COLO668 (cell line): ENCODE measurements around the gene YEATS2.

Experiments used
- DNase-seq: peaks from one replicate; lab custom pipeline; 2025; ENCODE audit not compliant: unreplicated experiment; lab: John Stamatoyannopoulos, UW

The YEATS2 gene

DNA sequence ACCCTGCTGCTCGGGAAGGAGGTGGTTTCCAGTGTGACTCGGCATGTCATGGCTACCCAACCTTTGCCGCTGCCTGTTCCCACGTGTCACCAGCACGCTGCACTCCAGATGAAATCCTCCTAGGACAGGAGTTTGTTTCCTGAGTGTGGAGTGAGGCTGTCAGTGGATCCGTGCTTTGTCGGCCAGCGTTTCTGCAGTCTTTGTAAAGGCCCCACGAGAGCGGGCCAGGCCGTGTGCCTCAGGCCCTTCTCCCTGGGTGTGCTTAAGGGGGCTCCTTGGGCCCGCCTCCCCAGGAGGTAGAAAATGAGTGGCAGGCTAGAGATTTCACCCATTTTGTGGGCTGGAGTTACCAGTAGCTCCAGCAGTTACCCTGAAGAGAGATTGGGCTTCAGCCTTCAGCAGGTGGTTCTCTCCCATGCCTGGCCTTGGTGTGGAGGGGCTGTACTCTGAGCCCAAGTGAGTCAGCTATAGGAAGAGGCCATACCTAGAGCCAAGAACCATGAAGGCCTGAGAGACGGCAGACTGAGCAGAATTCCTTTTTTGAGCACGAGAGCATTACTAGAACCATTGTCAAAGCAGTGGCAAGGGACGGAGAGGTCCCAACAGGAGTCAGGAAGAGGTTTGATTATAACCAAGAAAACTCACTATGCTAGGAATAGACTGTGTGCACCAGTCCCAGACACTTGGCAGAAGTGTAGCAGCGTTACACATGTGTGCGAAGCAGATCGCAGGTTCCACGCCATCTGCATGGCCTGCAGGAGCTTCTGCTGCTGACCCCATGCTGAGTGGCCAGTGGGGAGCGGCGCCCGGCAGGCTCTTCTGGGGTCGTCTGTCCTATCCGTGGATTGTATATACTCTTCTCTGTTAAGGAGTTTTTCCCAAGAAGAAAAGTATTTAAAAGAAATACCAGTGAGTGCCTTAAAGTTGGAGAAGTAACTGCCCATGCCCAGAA is 113.3 kb downstream of the YEATS2 start:
- no peak for DNase-seq

DNA sequence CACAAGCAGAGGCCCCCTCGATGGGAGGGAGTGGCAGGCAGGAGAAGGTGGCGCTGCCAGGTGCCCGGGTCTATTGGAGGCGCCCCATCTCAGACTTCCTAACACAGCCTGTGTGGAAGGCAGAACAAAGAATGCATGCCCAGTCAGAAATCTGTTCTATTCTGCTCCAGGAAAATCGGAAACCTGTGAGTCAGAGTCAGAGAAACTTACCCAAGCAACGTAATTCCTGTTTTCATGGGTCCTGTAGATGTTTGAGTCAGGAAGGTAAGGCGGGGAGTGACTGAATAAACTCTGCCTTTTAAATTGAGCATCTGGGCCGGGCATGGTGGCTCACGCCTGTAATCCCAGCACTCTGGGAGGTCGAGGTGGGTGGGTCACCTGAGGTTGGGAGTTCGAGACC is 114.0 kb downstream of the YEATS2 start:
- no peak for DNase-seq

GRCh38 chr3:183812761-183813445 is 115.3 kb downstream of the YEATS2 start:
- DNase-seq: no peak

DNA sequence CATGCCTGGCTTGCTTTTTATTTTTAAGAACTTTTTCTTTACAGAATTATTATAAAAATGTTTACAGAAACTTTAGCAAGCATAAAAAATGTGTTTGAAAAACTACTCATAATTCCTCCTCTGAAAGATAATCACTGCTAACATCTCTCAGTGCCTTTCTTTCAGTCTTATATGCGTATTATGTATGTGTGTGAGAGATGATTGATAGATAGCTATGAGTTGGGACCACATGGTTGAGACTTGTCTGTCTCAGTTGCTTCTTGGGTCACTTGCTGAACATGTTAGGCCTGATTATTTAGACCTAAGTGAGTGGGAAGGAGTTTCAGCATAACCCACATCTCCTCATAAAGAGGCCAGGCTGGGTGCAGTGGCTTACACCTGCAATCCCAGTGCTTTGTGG is 116.6 kb downstream of the YEATS2 start:
- no peak for DNase-seq

DNA sequence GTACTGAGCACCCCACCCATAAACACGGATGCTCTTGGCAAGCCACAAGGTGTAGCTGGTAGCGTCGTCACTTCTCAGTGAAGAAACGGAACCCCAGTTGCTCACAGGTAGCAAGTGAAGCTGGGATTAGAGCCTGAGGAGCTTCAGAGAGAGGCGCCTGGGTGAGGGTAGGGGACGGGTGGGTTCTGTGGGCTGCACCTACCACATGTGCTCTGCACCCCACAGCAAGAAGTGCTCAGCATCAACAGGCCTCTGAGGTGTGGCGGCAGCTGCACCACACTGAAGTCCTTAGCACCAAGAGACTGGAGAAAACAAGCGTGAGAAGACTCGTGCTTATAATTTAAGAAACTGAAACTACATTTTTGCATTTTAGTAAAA is 118.0 kb downstream of the YEATS2 start:
- DNase-seq: no peak

DNA sequence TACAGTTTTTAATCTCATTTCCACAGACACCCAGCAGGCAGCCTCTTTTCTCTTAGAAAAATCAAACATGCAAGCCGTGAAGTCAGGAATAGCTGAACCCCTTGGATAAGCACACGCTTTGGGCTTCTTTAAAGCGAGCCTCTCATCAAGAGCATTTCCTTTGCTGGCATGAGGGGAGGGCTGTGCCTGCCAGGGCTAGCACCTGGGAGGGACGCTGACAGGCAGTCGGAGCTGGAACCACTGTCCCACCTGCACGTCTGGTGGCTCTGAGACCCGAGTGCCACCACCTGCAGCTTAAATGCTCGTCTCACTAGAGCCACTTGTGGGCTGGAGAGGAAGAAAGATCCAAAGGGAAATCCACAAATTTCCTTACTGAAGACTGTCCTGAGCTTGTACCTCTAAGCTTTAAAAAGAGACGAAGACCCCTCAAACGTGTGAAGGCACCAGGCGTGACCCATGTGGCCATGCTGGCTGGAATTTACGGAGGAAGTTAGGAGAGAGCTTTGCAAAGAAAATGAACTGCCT is 118.4 kb downstream of the YEATS2 start:
- DNase-seq: no peak

DNA sequence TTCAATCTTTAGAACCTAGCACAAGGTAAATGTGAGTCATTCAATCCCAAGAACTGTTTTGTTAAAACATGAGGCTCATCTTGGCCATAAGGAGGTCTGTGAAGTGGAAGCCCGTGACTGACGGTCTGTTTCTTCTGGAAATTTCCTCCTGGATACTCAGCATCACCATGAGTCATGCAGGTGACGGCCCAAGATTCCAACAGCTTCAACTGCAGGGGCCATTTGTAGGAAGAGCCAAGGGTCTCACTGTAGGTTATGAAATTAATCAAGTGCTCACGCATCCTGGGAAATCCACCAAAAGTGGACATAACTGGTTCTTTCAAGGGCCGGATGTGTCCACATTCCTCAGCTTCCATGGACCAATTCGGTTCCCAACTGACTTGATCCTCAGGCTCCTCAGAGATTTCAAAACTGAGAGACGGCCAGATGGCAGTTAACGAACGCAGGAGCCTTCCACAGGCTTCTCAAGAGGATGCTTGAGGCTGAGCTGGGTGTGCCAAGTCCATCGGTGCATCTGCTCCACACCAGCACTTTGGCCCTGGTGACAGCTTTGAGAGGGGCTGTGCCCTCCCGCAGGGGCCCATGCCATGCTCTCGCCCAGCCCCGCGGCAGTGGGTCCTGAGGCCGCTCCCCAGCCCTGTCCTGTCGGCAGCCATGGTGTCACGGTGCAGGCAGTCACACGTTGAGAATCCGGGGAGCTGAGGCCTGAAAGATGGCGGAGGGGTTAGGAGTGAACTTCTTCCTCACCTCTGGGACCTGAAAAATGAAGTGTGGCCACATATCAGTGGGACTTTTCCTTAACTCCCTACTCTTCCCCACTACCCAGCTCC is 119.3 kb downstream of the YEATS2 start:
- no peak for DNase-seq

- no peak for DNase-seq
These were observed 120.0 kb downstream of the YEATS2 start for GRCh38 chr3:183817639-183818038.

DNA sequence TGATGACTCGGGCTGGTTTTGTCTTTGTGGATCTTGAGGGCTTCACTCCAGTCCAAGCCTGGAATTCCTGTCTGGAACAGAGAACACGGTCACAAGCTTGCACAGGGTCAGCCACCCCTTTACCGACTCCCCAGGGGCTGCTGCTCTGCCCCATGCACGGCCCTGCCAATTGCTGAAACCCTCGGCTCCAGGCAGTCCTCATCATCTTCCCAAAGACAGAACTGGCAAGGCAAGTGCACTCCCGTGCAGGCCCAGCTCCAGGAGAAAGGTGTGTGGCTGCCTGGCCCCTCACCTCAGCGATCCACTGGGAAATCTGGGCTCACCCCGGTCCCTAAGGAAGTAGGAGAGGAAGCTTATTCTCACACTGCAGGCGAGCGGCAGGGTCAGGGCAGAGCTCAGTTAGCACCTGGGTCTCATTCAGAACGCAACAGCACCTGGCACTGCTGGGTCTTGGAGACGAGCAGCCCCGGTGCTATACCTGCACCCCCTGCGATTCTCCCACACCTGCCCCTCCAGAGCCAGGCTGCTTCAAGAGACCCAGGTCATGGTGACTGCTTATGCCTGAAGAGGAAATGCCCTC is 120.5 kb downstream of the YEATS2 start:
- DNase-seq: no peak

DNA sequence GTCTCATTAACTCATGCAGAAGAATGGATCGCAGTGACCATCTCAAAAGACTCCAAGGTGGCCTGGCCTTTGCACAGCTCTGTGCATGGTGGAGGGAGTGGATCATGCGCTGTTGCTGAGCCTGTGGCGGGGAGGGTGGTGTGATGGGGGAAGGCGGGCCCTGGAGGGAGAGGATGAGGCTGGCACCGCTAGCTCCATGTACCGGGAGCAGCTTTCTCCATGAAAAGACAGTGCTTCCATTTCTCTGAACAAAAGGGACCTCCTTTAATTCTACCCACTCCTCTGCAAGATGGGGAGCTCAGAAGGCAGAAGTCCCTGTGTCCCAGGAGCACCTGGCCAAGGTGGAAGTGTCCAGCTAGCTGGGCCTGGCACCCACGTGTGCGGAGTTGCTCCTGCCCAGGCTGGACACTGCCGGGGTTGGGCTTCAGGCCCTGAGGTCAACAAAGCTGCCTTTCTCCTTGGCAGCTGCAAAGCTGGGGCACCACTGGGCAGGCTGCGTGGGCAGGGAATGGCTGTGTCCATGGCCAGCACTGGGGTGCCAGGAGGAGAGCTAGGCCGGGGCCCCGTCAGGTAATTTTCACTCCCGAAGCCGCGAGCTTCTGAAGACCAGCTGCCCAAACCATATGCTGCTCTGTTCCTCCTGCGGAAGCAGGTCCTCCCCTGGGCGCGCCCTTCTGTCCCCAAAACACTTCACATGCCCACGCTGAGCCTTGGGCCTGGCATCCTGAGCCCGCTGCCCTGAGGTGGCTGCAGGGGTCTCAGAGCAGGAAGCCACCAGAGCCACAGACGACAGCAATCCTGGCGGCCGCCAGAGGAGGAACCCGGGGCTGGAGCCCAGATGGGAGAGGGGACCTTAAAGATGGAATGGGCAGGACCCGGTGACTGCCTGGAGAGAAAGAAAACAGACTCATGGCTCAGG is 121.4 kb downstream of the YEATS2 start:
- DNase-seq: no peak

DNA sequence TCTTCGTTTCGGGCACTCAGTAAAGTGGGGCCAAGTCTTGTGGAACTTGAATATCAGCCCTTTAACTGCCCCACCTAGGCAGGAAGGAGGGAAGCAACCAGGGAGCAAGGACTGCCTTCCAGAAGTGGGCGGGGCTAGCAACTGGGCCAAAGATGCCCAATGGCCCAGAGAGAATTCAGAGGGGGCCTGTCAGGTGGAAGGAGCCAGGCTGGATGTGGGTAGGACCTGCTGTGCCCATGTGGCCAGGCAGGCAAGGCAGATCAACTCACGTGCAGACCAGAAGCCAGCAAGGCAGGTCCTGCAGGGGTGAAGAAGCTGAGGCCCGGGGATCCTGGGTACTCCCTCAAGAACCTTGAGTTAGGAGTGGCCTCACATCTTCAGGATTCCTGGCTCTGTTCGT is 122.2 kb downstream of the YEATS2 start:
- no peak for DNase-seq

DNA sequence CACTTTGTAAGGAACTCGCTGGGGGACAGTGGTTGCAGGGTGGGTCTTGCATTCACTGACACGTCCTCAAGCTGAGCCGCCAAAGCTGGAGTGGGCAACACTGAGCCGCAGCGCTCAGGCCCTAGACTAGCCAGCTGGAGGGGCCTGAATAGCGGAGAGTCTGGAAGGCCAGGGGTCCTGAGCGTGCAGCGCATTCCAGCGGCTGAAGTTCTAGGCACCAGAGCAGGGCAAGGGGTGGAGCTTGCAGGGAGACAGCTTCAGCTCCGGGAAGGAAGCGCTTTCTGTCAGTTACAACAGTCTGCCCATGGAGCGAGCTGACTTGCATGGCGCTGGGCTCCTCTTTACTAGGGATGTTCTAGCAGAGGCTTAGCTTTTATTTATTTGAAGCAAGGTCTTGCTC is 125.0 kb downstream of the YEATS2 start:
- DNase-seq: no peak

DNA sequence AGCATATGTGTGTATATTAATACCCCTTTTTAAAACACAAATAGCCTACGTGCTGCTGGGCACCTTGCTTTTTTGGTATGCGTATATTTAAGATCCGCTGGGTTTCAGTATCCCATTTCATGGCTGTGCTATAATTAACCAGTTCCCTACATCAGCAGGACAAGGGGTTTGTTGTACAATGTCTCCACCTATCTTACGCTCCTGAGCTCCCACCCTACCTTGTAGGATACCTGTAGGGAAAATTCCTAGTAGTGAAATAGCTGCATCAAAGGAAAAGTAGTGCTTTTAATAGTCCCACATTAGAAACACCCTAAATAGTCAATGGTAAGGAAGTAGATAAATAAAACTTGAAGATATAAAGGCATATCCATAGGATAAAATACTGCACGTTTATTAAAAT is 126.4 kb downstream of the YEATS2 start:
- no peak for DNase-seq

DNA sequence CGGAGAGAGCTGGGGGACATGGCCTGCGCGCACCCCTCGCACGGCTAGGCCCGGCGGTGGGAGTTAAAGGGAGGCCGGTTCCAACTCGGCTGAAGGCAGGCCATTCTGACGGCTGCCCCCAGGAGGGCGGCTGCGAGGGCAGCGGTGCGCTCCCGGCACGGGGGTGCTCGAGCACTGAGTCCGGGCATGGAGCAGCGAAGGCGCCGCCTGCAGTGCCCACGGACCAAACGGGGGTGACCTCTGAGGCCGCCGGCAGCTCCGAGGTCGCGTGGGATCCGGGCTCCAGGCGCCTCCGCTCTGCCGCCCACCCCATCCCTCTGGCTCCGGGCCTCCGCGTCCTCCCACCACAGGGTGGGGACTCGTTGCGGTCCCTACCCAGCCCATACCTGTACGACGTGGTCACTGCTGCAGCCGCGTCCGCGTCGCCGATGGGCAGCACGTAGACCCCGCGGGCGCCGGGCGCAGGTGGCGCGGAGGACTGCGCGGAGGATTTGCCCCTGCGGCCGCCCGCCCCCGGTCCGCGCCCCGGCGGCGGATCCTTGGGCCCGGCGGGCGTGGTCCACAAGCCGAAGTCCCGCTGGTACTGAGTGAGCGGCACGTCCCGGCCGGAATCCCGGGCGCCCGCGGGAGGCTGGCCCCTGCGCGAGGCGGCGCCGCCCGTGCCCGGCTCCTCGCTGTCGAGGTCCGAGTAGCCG is 127.3 kb downstream of the YEATS2 start:
- DNase-seq: peak; percentile 35

GRCh38 chr3:183825456-183826161 is 128.0 kb downstream of the YEATS2 start, which contains the start of gene MAP6D1:
TSS of gene MAP6D1 (minus strand) at chr3:183825577. CDS start at chr3:183825547, 30 bp downstream.
- peak; percentile 58 for DNase-seq

DNA sequence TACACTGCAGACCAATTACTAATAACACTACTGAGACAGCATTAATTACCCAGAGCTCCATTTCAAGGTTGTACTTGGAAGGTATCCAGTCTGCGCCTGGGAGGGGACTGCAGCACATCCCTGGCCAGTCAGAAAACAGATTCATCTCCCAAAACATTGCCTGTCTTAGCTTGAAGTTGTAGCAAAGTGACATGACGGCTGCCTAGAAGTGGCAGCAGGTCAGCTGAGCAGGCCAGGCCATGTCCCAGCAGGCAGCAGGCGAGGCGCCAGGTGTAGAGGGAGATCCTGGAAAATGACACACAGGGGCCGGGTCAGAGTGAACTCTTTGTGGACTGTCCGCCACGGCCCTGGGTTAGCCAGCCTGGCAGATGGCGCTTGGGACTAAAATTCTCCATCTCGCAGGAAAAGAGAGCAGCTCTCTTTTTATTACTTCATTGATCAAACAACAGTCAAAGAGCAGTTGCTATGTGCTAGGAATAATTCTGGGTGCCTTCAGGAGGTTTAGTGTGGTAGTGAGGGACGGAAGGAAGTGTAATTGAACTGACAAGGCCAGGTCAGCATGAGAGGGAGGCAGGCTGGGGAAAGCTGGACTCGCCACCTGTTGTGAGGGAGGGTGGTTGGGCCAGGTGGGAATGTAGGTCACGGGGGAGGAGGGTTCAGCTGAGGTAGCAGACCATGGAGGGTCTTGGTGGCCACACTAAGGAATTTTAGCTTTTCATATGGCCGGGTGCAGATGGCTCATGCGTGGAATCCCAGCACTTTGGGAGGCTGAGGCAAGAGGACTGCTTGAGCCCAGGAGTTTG is 129.1 kb downstream of the YEATS2 start:
- DNase-seq: peak; percentile 20

DNA sequence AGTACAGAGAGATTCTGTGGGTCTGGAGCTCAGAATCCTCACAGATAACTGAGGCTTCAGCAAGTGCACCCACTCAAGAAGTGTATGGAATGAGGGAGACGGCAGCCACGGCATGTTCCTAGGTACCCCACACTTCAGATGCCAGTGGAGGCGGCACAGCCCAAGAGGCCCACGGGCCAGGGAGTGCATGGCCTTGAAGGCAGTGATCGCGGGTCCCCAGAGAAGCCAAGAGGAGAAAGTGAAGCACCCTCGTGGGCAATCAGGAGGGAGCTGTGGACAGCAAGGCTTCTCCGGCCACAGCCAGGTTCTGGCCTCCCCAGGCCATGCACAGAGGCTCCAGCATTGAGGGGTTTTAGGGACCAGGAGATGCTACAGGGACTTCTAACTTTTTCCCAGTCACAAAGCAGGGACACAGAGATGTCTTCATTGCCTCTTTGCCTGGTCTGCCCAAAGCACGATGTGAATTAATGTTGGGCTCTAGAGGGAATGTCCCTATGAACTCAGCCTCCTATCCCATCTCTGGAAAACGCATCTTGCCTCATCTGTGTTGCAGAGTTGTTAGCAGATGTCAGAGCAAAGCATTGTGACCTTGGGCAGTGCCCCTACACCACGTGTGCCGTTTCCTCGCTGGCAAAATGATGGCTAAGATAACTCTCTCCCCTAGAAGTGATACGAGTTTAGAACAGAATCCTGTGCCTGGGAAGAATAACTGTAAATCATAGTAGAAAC is 130.4 kb downstream of the YEATS2 start:
- no peak for DNase-seq
